NCI-H2107 treated with DMSO at 0.1 percent for 48 hours (cell line): ENCODE data around the gene DTX3.
A peak's percentile ranks its signal among the peaks of the same experiment; 100 is the strongest.
"Not testable (repeated sequence)": the region's sequence is repeated elsewhere in the genome, so short reads cannot be mapped to it uniquely, and the experiment has no call there.

Source experiments
- DNase-seq: peaks from one replicate; lab custom pipeline; 2025; ENCODE audit not compliant: unreplicated experiment; lab: John Stamatoyannopoulos, UW

Gene DTX3

DNA sequence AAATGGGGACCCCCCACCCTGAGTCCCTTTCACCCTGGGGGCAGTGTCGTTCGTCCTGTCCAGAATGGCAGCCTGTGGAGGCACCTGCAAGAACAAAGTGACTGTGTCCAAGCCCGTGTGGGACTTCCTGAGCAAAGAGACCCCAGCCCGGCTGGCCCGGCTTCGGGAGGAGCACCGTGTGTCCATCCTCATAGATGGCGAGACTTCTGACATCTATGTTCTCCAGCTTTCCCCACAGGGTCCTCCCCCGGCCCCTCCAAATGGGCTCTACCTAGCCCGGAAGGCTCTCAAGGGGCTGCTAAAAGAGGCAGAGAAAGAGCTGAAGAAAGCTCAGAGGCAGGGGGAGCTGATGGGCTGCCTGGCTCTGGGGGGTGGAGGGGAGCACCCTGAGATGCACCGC is 2.2 kb downstream of the DTX3 start:
- no peak for DNase-seq

- DNase-seq: no peak
These were observed 3.5 kb downstream of the DTX3 start for GRCh38 chr12:57607958-57608663.

DNA sequence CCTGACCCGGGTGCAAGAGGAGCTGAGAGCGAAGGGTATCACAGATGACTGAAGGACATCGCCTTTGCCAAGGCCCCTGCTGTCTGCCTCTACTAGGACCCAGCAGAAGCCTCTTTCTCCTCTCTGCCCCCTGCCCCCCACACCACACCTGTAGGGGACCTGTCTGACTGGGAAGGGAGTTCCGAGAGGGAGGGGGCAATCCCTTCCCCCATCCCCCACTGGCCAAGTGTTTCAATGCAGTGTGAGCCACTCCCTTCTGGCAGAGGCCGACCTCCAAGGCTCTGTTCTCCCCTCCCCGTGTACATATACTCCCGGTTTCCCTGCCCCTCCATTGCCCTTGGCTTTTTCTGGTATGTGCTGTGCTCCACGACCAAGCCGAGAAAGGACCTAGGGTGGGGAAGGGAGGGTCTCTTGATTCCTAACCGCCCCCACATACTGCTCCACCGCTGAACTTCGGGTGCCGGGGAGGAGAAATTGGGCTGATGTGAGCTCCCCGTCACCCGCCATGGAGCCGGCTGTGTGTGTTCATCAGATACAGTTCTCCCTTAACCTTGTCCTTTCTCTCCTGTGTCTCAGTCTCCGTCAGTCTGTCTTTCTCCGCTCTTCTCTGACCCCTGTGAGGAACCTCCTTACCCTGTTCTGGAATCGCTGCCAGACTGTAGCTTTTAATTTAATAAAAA is 4.6 kb downstream of the DTX3 start:
- DNase-seq: no peak

DNA sequence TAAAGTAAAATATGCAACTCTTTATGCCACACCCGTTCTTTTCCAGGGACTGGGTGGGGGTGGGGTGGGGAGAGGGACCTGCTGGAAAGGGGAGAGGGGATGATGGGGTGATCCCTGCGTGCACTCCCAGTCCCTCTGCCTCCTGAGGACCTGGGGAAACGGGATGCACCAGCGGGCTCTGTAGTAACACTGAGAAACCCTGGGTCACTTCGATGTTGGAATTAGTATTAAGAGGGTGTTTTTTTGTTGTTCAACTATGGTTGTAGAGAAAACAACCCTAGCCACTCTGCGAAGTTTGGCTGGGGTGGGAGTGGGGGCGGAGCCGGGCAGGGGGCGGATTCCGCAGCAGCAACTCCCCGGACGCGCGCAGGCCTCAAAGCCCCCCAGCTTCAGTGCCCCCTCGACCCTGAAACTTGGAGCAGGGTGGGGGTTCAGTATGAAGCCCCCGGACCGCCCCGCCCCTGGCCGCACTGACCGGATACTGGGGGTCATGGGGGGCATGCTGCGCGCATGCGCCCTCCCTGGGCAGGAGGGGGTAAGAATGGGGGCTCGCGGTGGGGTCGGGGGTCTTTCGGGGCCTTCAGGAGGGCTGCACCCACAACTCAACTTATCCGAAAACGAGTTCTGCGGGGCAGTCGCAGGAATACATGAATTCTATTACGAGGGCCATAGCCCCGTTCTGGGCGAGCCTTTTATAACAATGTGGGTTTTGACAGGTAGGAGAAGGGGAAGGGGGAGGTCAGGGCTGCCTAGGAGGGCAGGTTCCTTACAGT is 5.3 kb downstream of the DTX3 start:
- no peak for DNase-seq

DNA sequence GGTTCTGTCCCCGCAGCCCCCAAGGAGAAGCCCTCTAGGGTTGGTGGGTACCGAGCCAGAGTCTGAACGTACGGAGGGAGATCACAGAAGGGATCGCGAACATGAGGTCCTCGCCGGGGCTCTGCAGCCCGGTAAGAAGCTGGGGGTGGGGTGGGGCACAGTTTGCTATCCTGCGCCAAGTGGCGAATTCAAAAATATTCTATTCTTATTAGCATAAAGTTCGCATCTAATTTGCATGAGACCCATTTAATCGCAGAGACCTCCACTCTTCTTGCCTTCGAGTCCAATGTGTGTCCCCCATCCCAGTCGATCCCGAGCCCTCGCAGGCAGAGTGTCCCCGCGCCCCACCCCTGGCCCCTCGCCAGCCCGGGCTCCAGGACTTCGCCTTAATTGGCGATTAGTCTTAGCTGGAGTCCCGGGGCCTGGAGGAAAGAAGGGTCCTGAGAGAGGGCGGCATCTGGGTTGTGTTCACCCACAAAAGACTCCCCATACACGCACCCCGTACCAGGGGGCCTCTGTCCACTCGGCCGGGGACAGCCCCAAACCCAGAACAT is 6.0 kb downstream of the DTX3 start:
- DNase-seq: no peak

DNA sequence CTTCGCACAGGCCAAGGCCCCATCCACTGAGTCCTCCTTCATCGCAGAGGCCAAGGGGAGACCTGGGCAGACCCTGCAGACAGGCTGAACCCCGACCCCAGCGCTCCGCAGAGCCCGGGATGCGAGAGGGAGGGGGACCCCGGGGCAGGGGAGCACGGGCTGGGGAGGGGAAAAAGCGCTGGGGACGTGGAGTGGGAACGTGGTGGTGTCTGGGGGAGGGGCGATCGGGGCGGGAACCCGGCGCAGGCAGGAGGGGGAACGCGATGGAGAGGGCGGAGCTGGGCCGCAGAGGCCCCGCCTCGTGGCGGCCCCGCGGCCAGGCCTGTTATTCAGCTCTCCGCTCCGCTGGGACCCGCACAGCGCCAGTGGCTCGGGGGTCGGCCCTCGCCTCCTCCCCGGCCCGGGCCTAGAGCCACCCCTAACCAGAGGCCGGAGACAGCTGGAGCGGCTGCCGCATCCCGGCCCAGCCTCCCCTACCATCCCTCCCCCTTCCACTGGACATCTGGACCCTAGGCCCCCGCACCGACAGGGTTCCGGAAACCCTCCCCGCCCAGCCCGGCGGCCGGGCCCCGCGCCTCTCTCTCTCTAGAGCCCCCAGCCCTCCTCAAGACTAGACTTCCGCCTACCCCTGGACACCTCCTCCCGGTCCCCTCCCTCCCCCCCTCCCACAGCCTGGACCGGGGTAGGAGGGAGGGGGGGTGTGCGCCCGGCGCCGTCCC is 6.6 kb downstream of the DTX3 start, which contains the start of gene ARHGEF25:
TSS of gene ARHGEF25 (plus strand) at position 328 of the 719 bp plus-strand sequence. CDS start 460 bp downstream, outside the sequence.
- DNase-seq: peak; percentile 16

GRCh38 chr12:57611827-57612710 is 7.4 kb downstream of the DTX3 start:
- DNase-seq: no peak

GRCh38 chr12:57612711-57613426 is 8.2 kb downstream of the DTX3 start:
- DNase-seq: no peak

- no peak for DNase-seq
These were observed 8.9 kb downstream of the DTX3 start for GRCh38 chr12:57613427-57614109.

DNA sequence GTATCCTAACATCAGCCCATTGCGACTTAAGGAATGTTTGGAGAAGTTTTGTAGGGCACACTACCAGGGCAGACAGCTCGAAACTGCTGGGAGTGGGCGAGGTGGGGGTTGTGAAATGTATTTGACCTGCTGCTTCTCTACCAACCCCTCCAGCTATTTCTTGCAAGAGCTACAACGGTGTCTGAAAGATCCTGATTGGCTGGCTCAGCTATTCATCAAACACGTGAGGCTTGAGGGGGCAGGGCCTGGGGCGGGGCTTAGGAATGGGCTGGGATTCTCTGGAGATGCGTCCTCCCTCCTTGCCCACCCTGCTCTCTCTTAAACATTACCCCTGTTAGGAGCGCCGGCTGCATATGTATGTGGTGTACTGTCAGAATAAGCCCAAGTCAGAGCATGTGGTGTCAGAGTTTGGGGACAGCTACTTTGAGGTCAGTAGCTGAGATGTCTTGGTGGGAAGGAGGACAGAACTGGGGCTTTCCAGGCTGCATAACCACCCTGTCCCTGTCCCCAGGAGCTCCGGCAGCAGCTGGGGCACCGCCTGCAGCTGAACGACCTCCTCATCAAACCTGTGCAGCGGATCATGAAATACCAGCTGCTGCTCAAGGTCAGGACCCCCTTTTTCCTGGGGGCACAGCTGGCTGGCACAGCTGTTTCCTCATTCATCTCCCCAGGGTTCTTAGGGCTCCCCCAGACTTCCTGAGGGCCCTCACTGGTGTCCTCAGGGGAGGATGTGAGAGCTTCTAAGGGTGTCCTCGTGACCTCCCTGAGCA is 9.7 kb downstream of the DTX3 start:
- no peak for DNase-seq

DNA sequence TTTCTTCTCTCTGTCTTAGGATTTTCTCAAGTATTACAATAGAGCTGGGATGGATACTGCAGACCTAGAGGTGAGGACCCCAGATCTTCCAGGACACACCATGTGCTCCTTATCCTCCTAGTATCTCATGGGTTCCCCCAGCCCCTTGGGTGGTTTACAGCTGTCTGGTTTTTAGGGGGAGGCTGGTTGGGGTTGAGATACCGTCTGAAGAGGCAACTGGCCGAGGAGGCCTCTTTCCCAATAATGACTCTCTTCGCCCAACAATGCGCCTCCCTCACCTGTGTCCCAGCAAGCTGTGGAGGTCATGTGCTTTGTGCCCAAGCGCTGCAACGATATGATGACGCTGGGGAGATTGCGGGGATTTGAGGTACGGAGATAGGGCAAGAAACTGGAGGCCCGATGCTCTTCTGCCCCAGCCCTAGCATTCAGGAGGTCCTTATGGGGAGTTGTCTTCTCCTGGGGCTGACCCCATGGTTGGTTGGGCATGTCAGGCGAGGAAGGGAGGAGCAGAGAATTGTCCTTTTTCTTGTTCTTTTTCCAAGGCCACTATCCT is 10.4 kb downstream of the DTX3 start:
- no peak for DNase-seq

DNA sequence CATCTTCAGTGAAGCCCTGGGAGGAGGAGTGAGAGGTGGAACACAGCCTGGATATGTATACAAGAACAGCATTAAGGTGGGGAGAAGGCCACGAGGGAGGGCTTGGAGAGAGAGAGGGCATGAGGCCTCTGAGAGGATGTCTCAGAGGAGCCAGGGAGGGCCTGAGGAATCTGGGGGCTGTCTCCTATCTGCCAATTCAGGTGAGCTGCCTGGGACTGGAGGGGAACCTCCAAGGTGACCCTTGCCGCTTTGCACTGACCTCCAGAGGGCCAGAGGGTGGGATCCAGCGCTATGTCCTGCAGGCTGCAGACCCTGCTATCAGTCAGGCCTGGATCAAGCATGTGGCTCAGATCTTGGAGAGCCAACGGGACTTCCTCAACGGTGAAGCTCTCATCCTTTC is 11.0 kb downstream of the DTX3 start:
- DNase-seq: no peak

GRCh38 chr12:57616383-57617101 is 11.9 kb downstream of the DTX3 start:
- DNase-seq: no peak

GRCh38 chr12:57617942-57618341 is 13.3 kb downstream of the DTX3 start:
- DNase-seq: no peak

GRCh38 chr12:57618431-57618830 is 13.8 kb downstream of the DTX3 start:
- not testable (repeated sequence) for DNase-seq

DNA sequence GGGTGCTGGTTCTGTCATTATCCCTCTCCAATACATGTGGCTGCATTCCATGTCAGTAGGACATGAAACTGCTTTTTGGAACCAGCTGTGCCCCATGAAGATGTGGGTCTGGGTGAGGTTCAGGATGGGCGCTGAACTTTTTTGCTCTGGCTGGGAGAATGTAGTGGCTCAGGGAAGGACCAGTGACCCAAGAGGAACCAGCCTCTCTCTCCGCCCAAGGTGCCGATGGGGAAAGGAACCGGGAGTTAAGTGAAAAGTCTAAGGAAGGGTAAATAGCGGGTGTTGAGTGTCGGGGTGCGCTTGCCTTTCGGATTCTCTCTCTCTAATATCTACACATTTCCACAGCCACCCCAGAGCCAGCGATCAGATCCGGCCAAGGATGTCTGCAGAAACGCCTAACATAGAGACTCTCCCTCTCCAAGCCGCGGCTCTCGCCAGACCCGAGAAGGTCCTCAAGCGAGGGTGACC is 14.4 kb downstream of the DTX3 start:
- no peak for DNase-seq
